Transverse colon (tissue), 4 donors: ENCODE results near the gene PRKCB.

Source experiments
- CTCF ChIP-seq, 5 experiments: fragments of 200-600 bp in 3 of 5; fragments of 450-650 bp in 2 of 5; sonication (generic) in 3 of 5; IDR thresholded peaks; 1 replicate in 2 of 5; 2 replicates in 3 of 5; pipeline ENCODE4 v1.5.1; 2016 to 2017; ENCODE audit warnings: antibody characterized with exemption in 5 of 5, inconsistent platforms in 3 of 5, mild to moderate bottlenecking in 2 of 5, moderate library complexity in 1 of 5
- EP300 ChIP-seq: sonication (generic); formaldehyde crosslinking; IDR thresholded peaks from one replicate; pipeline ENCODE4 v1.6.1; 2017; ENCODE audit warnings: antibody characterized with exemption, low read depth
- POLR2A ChIP-seq: fragments of 450-650 bp; IDR thresholded peaks from one replicate; pipeline ENCODE4 v1.6.1; 2016; ENCODE audit warnings: antibody characterized with exemption, mild to moderate bottlenecking, moderate library complexity
- POLR2AphosphoS5 ChIP-seq, 3 donors: sonication (generic); formaldehyde crosslinking; IDR thresholded peaks; one replicate each; pipeline ENCODE4 v1.6.1; 2016; ENCODE audit warnings: antibody characterized with exemption in 3 of 3

- no peak for TF ChIP-seq EP300
- peak; percentile 56 to 80 (median 69) for TF ChIP-seq CTCF (IDR thresholded peaks at IDR 0.05)
- TF ChIP-seq POLR2A: no peak
- no peak for TF ChIP-seq POLR2AphosphoS5 (IDR thresholded peaks at IDR 0.05)
These were observed 206.2 kb downstream of the PRKCB start for GRCh38 chr16:24041834-24042631.
